ENCODE data around the gene FLCN. TPM values are rescaled to one million over a fixed set of nuclear protein-coding genes. Genes with fewer than 3 reads are reported as not detected.

FLCN gene
- total RNA-seq, 4 donors from 2014 or later = 40.8 to 75.7 (median 56.0) TPM

GRCh38 chr17:17236295-17237025, 508 bp downstream of the FLCN start:
- peak; percentile 15 for ATAC-seq (ENCODE audit: low FRiP score)
- no peak for TF ChIP-seq CTCF (IDR thresholded peaks at IDR 0.05)
- DNase-seq (ENCODE audit: low spot score) = no peak

GRCh38 chr17:17235212-17236174, 1.5 kb downstream of the FLCN start:
- DNase-seq (ENCODE audit: low spot score) = no peak
- no peak for TF ChIP-seq CTCF (IDR thresholded peaks at IDR 0.05)
- no peak for ATAC-seq (ENCODE audit: low FRiP score)

- TF ChIP-seq CTCF (IDR thresholded peaks at IDR 0.05) = no peak
- DNase-seq (ENCODE audit: low spot score) = no peak
- no peak for ATAC-seq (ENCODE audit: low FRiP score)
Observed at GRCh38 chr17:17232303-17232621, 4.7 kb downstream of the FLCN start.

GRCh38 chr17:17231621-17232302, 5.2 kb downstream of the FLCN start:
- no peak for DNase-seq (ENCODE audit: low spot score)
- no peak for TF ChIP-seq CTCF (IDR thresholded peaks at IDR 0.05)
- ATAC-seq (ENCODE audit: low FRiP score) = no peak

GRCh38 chr17:17229416-17230384, 7.3 kb downstream of the FLCN start:
- ATAC-seq (ENCODE audit: low FRiP score) (no peak), DNase-seq (ENCODE audit: low spot score) (no peak)
- TF ChIP-seq CTCF (IDR thresholded peaks at IDR 0.05) = no peak
